GM13977 (cell line): ENCODE measurements around the gene CAPZA2.

ENCODE experiments used
- DNase-seq: peaks from one replicate; pipeline ENCODE4 v3.0.0; 2012; ENCODE audit warnings: low spot score
- in situ Hi-C: fragments of 300-500 bp; cut with MboI; formaldehyde crosslinking; loops from one replicate; pipeline ENCODE4 v1.12.0; 2022; ENCODE audit warnings: low sequenced_read_pairs, low pct_unique_long_range_greater_than_20kb, mixed read lengths, inconsistent platforms; ENCODE audit not compliant: unreplicated experiment
- TF ChIP-seq, protein P1 (sequence below): IDR thresholded peaks from 2 replicates; pipeline ENCODE4 v1.5.1; 2012; ENCODE audit warnings: mild to moderate bottlenecking, control low read depth; ENCODE audit not compliant: insufficient read depth; ENCODE audit errors: extremely low read depth, missing control alignments

The CAPZA2 gene

DNA sequence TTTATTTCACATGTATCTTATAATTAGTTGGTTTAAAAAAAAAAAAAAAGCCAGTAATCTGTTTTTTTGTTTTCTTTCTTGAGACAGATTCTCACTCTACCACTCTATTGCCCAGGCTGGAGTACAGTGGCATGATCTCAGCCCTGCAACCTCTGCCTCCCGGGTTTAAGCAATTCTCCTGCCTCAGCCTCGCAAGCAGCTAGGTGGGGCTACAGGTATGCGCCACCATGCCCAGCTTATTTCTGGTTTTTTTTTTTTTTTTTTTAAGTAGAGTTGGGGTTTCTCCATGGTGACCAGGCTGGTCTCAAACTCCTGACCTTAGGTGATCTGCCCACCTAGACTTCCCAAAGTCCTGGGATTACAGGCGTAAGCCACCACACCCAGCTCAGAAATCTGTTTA is 34.1 kb upstream of the CAPZA2 start:
- TF ChIP-seq, protein P1, sequence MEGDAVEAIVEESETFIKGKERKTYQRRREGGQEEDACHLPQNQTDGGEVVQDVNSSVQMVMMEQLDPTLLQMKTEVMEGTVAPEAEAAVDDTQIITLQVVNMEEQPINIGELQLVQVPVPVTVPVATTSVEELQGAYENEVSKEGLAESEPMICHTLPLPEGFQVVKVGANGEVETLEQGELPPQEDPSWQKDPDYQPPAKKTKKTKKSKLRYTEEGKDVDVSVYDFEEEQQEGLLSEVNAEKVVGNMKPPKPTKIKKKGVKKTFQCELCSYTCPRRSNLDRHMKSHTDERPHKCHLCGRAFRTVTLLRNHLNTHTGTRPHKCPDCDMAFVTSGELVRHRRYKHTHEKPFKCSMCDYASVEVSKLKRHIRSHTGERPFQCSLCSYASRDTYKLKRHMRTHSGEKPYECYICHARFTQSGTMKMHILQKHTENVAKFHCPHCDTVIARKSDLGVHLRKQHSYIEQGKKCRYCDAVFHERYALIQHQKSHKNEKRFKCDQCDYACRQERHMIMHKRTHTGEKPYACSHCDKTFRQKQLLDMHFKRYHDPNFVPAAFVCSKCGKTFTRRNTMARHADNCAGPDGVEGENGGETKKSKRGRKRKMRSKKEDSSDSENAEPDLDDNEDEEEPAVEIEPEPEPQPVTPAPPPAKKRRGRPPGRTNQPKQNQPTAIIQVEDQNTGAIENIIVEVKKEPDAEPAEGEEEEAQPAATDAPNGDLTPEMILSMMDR: no peak
- in situ Hi-C loops: no loop called here
- no peak for DNase-seq

DNA sequence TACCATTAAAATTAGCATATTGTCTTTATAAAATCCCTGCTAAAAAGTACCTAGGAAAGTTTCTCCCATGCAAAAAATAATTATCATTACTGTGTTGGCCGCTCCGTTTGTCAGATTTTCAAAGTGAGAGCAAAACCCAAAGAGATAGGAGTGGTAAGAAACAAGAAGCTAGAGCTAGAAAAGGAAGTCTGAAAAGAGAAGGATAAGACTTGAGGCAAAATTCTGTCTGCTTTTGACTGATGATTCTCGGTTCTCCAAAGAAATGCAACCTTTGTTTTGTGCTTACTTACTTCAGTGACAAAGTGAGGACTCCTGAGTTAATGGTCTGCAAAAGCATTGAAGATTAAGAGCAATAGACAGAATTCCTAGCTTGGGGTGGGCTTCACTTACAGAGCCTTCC is 33.3 kb upstream of the CAPZA2 start:
- no peak for DNase-seq
- TF ChIP-seq, protein P1: no peak
- in situ Hi-C loops: no loop called here

DNA sequence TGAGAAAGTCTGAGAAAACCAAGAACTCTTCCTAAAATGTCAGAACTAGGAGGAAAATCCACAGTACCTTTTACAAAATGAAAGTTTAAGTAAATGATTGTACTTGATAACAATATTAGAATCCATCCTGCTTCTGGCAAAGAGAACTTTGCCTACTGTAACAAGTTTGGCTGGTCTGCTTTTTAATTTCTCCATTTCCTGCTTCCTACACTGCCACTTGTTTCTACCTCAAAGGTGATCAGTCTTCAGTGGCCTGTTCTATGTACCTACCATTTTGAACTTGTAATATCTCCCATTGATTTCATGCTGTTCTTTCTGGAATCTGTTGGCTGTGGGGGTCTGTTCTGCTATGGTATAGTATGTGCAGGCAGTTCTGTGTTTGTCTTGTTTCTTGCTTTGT is 32.9 kb upstream of the CAPZA2 start:
- TF ChIP-seq, protein P1: no peak
- in situ Hi-C loops: no loop called here
- no peak for DNase-seq

DNA sequence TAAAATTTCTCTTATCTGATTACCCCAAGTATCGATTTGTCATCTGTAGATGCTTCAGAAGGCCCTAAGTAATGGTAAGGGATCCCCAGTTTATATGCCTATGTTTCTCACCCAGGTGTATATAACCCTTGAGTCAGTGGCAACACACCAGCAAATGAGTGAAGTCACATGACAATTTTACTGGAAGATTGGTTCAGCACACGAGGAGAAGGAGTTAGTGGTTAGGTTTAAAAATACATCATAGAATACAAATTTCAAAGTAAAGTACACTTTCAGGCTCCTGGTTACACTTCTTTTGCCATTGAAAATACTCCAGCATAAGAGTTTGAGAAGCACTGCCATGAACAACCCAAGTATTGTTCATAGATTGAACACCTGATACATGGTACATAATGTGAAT is 29.7 kb upstream of the CAPZA2 start:
- no peak for DNase-seq
- TF ChIP-seq, protein P1: no peak
- in situ Hi-C loops: no loop called here

DNA sequence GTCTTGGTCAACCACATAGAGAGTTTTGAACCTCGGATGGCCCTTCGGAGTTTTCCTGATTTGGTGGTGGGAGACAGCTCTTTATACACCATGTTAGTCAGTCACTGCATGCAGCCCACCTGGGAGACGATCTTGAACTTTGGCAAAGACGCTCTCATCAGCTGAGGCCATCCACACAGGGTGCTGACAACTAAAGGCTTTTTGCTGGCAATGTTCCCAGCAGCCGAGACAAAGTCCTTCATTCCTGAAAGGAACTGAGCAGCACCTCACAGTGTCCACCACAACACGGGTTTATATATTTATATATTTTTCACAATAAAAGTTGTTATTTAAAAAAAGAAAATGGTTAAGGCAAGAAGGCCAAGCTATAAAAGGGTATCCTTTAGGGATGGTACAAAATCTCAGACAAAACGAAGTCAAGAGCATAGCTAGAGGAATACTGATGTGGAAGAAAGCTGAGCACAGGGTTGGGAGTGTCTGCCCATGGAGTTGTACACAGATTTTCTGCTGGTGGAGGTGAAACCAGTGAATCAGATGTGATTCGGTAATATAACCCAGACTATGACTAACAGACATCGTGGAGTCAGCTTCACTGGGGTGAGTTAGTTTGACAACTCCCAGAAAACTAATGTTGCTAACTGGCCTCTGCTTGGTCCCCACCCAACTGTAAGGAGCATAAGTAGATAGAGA is 27.4 kb upstream of the CAPZA2 start:
- TF ChIP-seq, protein P1: no peak
- DNase-seq: no peak
- in situ Hi-C loops: no loop called here

DNA sequence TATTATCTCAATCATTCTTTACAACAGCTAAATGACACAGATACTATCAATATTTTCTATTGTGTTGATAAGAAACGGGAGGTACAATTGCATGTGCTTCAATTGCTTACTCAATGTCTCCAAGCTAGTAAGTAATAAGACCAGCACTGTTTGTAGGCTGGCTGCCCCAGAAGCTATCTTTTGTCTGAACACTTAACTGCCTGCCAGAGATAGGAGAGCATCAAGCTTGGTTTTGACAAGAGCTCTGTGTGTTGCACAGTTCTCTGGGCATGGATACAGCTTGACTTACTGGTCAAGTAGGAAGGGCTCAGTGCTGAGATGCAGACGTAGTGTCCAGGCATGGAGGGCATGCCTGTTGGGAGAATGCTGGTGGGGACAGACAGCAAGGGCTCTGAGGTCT is 26.3 kb upstream of the CAPZA2 start:
- TF ChIP-seq, protein P1: no peak
- DNase-seq: no peak
- in situ Hi-C loops: no loop called here

DNA sequence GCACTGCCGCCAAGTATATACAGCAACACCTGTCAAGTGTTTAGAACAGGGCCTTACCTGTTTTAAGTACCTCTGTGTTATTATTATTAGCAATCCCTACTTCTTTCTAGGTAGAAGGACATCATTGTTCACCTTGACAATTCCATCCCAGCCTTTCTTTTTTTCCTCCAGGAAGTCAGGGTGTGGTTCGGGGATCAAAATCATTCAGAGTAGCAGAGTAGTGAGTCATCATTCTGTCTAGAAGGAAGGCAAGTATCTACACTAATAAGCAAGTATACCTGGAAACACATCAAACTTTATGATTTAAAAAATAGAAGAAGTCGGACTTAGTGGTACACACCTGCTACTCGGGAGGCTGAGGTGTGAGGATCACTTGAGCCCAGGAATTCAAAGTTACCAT is 25.5 kb upstream of the CAPZA2 start:
- TF ChIP-seq, protein P1: no peak
- in situ Hi-C loops: no loop called here
- DNase-seq: no peak
